Measurements from ENCODE around the gene ZNF783.

DNA sequence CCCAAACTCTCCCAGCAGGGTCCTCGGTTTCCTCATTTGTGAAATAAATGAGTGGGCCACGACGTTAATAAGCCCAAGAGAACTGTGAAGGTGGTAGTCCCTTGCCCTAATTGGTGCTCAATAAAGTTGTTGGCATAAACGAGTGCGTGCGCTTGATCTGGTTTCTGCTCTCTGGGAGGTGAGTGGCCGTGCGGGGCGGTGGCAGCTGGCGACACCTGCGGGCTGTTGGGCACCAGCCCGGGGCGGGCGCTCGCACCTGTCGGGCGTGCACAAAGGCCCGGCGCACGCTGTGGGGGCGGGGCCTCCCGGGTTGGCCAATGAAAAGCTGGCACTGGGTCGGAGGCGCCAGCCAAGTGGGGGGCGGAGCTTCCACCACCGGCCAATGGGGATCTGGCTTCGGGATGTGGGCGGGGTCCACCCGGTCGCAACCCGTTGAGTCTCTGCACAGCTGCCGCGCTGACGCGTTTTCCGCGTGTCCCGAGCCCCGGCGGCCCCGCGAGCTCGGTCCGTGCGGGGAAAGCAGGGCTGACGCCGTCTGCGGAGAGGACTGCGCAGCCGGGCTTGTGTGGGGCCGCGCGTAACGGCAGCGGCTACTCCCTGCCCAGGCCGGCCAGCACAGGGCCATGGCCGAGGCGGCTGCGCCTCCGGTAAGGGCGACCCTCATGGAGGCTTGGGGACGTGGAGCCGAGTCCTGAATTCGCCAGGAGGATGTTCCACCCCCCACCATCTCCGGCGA lies 23.0 kb downstream of the ZNF783 start:
- TF ChIP-seq CTCF (IDR thresholded peaks at IDR 0.05) (peak in 3 of 4 experiments; percentile 11 to 41 (median 22)), POLR2A (IDR thresholded peaks at IDR 0.05) (peak; percentile 40), POLR2AphosphoS5 (IDR thresholded peaks at IDR 0.05) (peak; percentile 84)

All from prostate gland (tissue), 2 donors.